ENCODE data around the gene IGHMBP2. TPM values are rescaled to one million over a fixed set of nuclear protein-coding genes. Genes with fewer than 3 reads are reported as not detected.
"Not testable (repeated sequence)": the region's sequence is repeated elsewhere in the genome, so short reads cannot be mapped to it uniquely, and the experiment has no call there.

The IGHMBP2 gene
- total RNA-seq, 1 donor from 2014 or later = 30.6 TPM

DNA sequence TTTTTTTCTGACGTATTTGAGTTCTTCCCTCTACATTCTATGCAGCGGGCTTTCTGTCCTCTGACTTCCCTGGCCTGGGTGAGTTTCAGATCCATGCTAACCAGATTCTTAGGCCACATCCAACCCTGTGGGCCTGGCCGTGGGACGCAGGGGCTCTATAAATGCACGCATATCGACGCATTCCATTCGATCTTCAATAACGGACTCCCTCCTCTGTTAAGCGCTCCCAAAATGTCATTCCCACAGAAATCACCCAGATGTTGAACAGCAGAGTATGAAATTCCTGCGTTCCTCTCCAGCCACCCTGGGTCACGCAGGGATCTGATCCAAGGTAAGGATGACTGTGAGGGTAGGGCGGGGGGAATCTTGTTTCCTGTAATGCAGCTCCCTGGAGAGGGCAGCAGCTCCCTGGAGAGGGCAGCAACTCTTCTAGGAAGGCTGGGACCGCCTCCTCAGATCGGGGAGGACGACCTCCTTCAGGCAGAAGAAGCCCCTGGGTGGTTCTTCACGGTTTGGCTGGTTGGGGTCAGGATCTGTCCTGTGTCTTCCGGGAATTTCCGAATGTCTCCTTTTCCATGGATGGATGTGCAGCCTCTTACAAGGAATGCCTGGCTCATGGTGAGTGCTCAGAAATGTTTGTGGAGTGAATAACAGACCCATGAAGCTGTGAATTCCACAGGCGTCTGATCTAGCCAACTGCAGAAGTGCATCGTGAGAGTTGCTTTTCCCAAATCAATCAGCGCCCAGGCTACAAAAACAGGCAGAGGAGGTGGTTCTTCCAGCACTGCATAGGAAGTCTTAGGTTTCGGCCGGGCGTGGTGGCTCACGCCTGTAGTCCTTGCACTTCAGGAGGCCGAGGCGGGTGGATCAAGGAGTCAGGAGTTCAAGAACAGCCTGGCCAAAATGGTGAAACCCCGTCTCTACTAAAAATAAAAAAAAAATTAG, 64.9 kb downstream of the IGHMBP2 start:
- Mint-ChIP-seq H3K4me3 (ENCODE audit: low read depth) (no peak overlapping the region), H3K36me3 (ENCODE audit: insufficient read depth) (no peaks in the 10 kb centered on the region), H3K27ac (no peak overlapping the region), H3K9me3 (ENCODE audit: low read depth) (no peaks in the 10 kb centered on the region), H3K4me1 (ENCODE audit: low read depth) (peaks cover 5% of the 10 kb centered on the region), H3K27me3 (peaks cover 11% of the 10 kb centered on the region)
- no peak for DNase-seq (ENCODE audit: low spot score, unreplicated experiment)
- TF ChIP-seq, protein P1, sequence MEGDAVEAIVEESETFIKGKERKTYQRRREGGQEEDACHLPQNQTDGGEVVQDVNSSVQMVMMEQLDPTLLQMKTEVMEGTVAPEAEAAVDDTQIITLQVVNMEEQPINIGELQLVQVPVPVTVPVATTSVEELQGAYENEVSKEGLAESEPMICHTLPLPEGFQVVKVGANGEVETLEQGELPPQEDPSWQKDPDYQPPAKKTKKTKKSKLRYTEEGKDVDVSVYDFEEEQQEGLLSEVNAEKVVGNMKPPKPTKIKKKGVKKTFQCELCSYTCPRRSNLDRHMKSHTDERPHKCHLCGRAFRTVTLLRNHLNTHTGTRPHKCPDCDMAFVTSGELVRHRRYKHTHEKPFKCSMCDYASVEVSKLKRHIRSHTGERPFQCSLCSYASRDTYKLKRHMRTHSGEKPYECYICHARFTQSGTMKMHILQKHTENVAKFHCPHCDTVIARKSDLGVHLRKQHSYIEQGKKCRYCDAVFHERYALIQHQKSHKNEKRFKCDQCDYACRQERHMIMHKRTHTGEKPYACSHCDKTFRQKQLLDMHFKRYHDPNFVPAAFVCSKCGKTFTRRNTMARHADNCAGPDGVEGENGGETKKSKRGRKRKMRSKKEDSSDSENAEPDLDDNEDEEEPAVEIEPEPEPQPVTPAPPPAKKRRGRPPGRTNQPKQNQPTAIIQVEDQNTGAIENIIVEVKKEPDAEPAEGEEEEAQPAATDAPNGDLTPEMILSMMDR (IDR thresholded peaks at IDR 0.05; ENCODE audit: unreplicated experiment) = no peak

DNA sequence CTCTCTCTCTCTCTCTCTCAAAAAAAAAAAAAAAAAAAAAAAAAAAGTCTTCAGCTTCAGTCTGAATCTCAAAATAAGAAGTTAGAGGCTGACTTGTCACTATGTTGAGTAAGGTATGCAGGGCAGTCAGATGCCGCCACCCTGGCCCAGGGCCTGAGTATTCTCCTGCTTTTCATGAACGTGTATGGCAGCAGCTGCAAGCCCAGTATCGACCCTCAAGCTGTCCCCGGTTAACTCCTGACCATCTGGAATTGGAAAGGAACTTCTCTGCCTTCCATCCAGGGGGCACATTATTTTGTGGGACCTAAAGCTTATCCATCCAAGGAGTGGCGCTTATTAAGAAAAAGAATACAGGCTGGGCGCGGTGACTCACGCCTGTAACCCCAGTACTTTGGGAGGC, 65.7 kb downstream of the IGHMBP2 start:
- H3K27me3 Mint-ChIP-seq = peaks cover 11% of the 10 kb centered on the region
- peaks cover 5% of the 10 kb centered on the region for H3K4me1 Mint-ChIP-seq (ENCODE audit: low read depth)
- TF ChIP-seq, protein P1 (IDR thresholded peaks at IDR 0.05; ENCODE audit: unreplicated experiment) = no peak
- no peak overlapping the region for H3K27ac Mint-ChIP-seq
- H3K36me3 Mint-ChIP-seq (ENCODE audit: insufficient read depth) = no peaks in the 10 kb centered on the region
- no peak for DNase-seq (ENCODE audit: low spot score, unreplicated experiment)
- H3K4me3 Mint-ChIP-seq (ENCODE audit: low read depth) = no peak overlapping the region
- no peaks in the 10 kb centered on the region for H3K9me3 Mint-ChIP-seq (ENCODE audit: low read depth)

DNA sequence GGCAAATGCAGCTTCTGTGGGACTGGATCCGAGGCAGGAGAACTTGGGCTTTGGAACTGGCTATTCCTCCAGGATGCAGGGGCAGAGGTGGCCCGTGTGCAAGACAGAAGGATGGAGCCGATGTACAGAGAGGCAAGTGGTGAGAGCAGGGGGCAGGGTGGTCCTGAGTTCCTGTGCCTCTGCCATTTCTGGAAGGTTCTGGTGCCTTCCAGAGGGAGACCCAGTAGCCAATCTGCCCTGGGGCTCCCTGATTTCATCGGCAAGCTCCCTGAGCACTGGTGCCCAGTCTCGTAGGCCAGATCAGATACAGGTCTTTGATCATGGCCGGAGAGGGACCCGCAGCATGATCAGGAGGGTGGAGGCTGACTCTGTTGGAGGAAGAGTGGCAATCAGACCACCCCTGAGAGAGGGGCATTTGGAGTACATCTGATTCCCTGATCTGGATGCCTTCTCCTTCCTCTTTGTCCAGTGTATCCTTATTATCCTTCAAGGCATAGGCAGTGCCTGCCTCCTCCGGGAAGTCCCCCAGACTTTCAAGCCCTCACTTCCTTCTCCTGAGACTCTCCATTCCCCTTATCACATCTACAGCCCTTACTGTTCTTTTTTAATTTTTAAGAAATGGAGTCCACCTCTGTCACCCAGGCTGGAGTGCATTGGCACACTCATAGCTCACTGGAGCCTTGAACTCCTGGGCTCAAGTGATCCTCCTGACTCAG, 67.4 kb downstream of the IGHMBP2 start:
- H3K4me1 Mint-ChIP-seq (ENCODE audit: low read depth) = peaks cover 5% of the 10 kb centered on the region
- H3K27ac Mint-ChIP-seq = no peak overlapping the region
- no peak for DNase-seq (ENCODE audit: low spot score, unreplicated experiment)
- peaks cover 3% of the 10 kb centered on the region for H3K9me3 Mint-ChIP-seq (ENCODE audit: low read depth)
- H3K36me3 Mint-ChIP-seq (ENCODE audit: insufficient read depth) = no peaks in the 10 kb centered on the region
- H3K4me3 Mint-ChIP-seq (ENCODE audit: low read depth) = no peak overlapping the region
- TF ChIP-seq, protein P1 (IDR thresholded peaks at IDR 0.05; ENCODE audit: unreplicated experiment) = no peak
- H3K27me3 Mint-ChIP-seq = peaks cover 9% of the 10 kb centered on the region

DNA sequence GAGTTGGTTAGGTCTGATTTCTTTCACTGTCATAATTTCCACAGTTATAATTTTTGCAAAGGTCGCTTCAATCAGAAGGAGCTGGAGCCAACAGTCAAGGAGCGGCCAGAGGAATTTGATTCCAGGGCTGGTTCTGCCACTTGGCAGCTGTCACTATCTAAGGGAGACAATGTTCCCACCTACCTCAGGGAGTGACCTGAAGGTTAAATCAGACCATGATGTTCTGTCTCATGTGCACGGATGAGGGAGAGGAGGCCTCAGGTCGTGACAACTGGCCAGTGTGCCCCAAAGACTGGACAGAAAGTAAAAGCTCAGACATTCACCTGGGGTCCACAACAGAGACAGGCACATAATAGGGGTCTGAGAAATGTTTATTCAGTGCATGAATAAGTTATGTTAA, 69.5 kb downstream of the IGHMBP2 start:
- Mint-ChIP-seq H3K9me3 (ENCODE audit: low read depth) (peaks cover 3% of the 10 kb centered on the region), H3K4me3 (ENCODE audit: low read depth) (no peak overlapping the region), H3K36me3 (ENCODE audit: insufficient read depth) (no peaks in the 10 kb centered on the region), H3K27ac (no peak overlapping the region), H3K4me1 (ENCODE audit: low read depth) (peaks cover 5% of the 10 kb centered on the region), H3K27me3 (peaks cover 10% of the 10 kb centered on the region)
- DNase-seq (ENCODE audit: low spot score, unreplicated experiment) = no peak
- TF ChIP-seq, protein P1 (IDR thresholded peaks at IDR 0.05; ENCODE audit: unreplicated experiment) = no peak

DNA sequence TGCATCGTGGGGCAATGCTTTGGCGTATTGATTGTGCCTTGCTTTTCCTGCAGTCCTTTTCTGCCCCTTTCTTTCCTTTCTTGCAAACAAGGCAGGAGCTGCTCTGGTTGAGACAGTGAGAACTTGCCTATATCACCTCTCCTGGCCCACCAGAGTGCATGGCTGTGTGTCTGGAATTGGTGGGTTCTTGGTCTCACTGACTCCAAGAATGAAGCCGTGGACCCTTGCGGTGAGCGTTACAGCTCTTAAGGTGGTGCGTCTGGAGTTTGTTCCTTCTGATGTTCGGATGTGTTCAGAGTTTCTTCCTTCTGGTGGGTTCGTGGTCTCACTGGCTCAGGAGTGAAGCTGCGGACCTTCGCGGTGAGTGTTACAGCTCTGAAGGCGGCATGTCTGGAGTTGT, 70.0 kb downstream of the IGHMBP2 start:
- H3K27me3 Mint-ChIP-seq; H3K4me3 Mint-ChIP-seq (ENCODE audit: low read depth); H3K27ac Mint-ChIP-seq; H3K4me1 Mint-ChIP-seq (ENCODE audit: low read depth); H3K36me3 Mint-ChIP-seq (ENCODE audit: insufficient read depth); DNase-seq (ENCODE audit: low spot score, unreplicated experiment); H3K9me3 Mint-ChIP-seq (ENCODE audit: low read depth): not testable (repeated sequence)

Measured in progenitor cell of endocrine pancreas (in vitro differentiated cells).